DND-41 (cell line): Measurements from ENCODE around the gene ABLIM1.
A peak's percentile ranks its signal among the peaks of the same experiment; 100 is the strongest.

Source experiments
- ATAC-seq: fragments of 200-7000 bp; cut with Tn5 transposase; 3 replicates; pipeline ENCODE4 v1.9.1; 2021; ENCODE audit warnings: low read depth; ENCODE audit not compliant: insufficient read depth
- DNase-seq: peaks from one replicate; pipeline ENCODE4 v3.0.0-alpha.2; 2020
- H2AFZ ChIP-seq: 2 replicates; pipeline ENCODE4 v1.6.0; 2012; ENCODE audit warnings: low read depth, low read length
- H3K27ac ChIP-seq: 2 replicates; pipeline ENCODE4 v1.5.1; 2012; ENCODE audit warnings: low read length, inconsistent platforms
- H3K27me3 ChIP-seq: fragments of 200-600 bp; sonication (generic); 2 replicates; pipeline ENCODE4 v1.6.0; 2012; ENCODE audit warnings: low read length, mild to moderate bottlenecking, inconsistent platforms; ENCODE audit not compliant: insufficient read depth, poor library complexity
- H3K36me3 ChIP-seq: 2 replicates; pipeline ENCODE4 v1.5.1; 2012; ENCODE audit warnings: low read length, inconsistent platforms; ENCODE audit not compliant: insufficient read depth
- H3K4me1 ChIP-seq: 2 replicates; pipeline ENCODE4 v1.5.1; 2012; ENCODE audit warnings: mild to moderate bottlenecking, low read length; ENCODE audit not compliant: insufficient read depth
- H3K4me2 ChIP-seq: 2 replicates; pipeline ENCODE4 v1.6.0; 2012; ENCODE audit warnings: mild to moderate bottlenecking, moderate library complexity, low read length, inconsistent platforms; ENCODE audit not compliant: insufficient read depth
- H3K4me3 ChIP-seq, 2 experiments: fragments of 200-600 bp in 1 of 2; shearing (Covaris generic) in 1 of 2; 2 replicates each; pipeline ENCODE4 v1.5.1; 2012 to 2016; ENCODE audit warnings: inconsistent platforms in 2 of 2, low read length in 2 of 2, mild to moderate bottlenecking in 2 of 2, low read depth in 1 of 2, moderate library complexity in 1 of 2
- H3K79me2 ChIP-seq: 2 replicates; pipeline ENCODE4 v1.6.0; 2012; ENCODE audit warnings: low read length, inconsistent platforms; ENCODE audit not compliant: insufficient read depth
- H3K9ac ChIP-seq: 2 replicates; pipeline ENCODE4 v1.6.0; 2012; ENCODE audit warnings: low read depth, mild to moderate bottlenecking, inconsistent platforms, low read length, moderate library complexity
- H3K9me3 ChIP-seq: 2 replicates; pipeline ENCODE4 v1.5.1; 2012; ENCODE audit warnings: low read length, moderate library complexity, mild to moderate bottlenecking, inconsistent platforms; ENCODE audit not compliant: insufficient read depth, severe bottlenecking
- H4K20me1 ChIP-seq: 2 replicates; pipeline ENCODE4 v1.6.0; 2012; ENCODE audit warnings: low read length; ENCODE audit not compliant: insufficient read depth
- EZH2 ChIP-seq: IDR thresholded peaks from 3 replicates; pipeline ENCODE4 v1.6.1; 2012; ENCODE audit warnings: borderline replicate concordance, low read depth, mild to moderate bottlenecking, moderate library complexity, low read length, inconsistent platforms; ENCODE audit not compliant: severe bottlenecking
- TF ChIP-seq, protein P1 (sequence below): IDR thresholded peaks from 2 replicates; pipeline ENCODE4 v1.5.1; 2012; ENCODE audit warnings: borderline replicate concordance, low read length, moderate library complexity, mild to moderate bottlenecking; ENCODE audit not compliant: poor library complexity, severe bottlenecking; ENCODE audit errors: extremely low read depth

Gene ABLIM1

DNA sequence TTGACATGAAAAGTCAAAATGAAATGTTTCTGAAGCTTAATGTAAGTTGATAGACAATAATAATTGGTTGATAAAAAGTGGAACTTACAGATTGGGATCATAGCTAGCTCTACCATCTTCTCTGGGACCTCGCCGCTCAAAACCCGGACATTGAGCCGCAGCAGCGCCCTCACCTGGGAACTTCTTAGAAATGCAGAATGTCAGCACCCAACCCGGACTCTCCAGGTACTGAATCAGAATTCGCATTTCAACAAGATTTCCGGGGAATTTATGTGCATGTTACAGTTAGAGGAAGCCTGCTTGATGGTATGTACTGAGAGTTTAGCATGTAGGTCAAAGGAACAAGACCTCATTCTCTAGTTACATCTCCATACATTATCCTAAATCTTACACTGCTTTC is 36.7 kb upstream of the ABLIM1 start:
- H3K4me2 ChIP-seq = no peak overlapping the region
- no peaks in the 10 kb centered on the region for H4K20me1 ChIP-seq
- TF ChIP-seq, protein P1, sequence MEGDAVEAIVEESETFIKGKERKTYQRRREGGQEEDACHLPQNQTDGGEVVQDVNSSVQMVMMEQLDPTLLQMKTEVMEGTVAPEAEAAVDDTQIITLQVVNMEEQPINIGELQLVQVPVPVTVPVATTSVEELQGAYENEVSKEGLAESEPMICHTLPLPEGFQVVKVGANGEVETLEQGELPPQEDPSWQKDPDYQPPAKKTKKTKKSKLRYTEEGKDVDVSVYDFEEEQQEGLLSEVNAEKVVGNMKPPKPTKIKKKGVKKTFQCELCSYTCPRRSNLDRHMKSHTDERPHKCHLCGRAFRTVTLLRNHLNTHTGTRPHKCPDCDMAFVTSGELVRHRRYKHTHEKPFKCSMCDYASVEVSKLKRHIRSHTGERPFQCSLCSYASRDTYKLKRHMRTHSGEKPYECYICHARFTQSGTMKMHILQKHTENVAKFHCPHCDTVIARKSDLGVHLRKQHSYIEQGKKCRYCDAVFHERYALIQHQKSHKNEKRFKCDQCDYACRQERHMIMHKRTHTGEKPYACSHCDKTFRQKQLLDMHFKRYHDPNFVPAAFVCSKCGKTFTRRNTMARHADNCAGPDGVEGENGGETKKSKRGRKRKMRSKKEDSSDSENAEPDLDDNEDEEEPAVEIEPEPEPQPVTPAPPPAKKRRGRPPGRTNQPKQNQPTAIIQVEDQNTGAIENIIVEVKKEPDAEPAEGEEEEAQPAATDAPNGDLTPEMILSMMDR = peak; percentile 48
- TF ChIP-seq EZH2 = no peak
- H2AFZ ChIP-seq = no peak overlapping the region
- H3K4me1 ChIP-seq = no peaks in the 10 kb centered on the region
- H3K27me3 ChIP-seq = peaks cover 3% of the 10 kb centered on the region
- DNase-seq = no peak
- no peaks in the 10 kb centered on the region for H3K9me3 ChIP-seq
- H3K36me3 ChIP-seq = no peaks in the 10 kb centered on the region
- H3K9ac ChIP-seq = no peak overlapping the region
- no peak for ATAC-seq
- no peak overlapping the region for H3K4me3 ChIP-seq
- no peaks in the 10 kb centered on the region for H3K79me2 ChIP-seq
- H3K27ac ChIP-seq = no peak overlapping the region

DNA sequence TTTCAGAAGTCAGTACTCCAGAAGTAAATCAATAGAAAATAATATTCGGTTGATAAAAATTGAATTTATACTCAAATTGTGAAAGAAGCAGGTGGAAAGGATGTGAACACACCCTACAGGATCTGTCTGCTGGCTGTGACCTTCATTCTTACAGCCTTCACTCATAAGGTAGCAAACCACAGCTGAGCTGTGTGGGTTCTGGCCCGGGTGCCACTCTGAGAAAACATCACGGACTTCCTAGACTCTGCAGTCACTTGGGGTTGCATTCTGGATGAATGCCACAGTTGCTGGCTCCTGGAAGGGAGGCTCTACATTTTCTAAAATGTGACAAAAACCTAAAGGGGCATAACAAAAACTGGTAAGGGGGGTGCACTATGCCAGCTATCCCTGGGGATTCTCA is 36.0 kb upstream of the ABLIM1 start:
- DNase-seq (no peak), ATAC-seq (peak; percentile 48; the same call in 1 of the 3 replicates)
- H3K9ac ChIP-seq = no peak overlapping the region
- no peak overlapping the region for H3K4me2 ChIP-seq
- no peaks in the 10 kb centered on the region for H3K36me3 ChIP-seq
- H3K27me3 ChIP-seq = peaks cover 3% of the 10 kb centered on the region
- no peaks in the 10 kb centered on the region for H3K79me2 ChIP-seq
- H3K4me1 ChIP-seq = no peaks in the 10 kb centered on the region
- no peaks in the 10 kb centered on the region for H4K20me1 ChIP-seq
- TF ChIP-seq EZH2 = no peak
- TF ChIP-seq, protein P1 = no peak
- H2AFZ ChIP-seq = no peak overlapping the region
- H3K9me3 ChIP-seq = no peaks in the 10 kb centered on the region
- no peak overlapping the region for H3K27ac ChIP-seq
- no peak overlapping the region for H3K4me3 ChIP-seq

DNA sequence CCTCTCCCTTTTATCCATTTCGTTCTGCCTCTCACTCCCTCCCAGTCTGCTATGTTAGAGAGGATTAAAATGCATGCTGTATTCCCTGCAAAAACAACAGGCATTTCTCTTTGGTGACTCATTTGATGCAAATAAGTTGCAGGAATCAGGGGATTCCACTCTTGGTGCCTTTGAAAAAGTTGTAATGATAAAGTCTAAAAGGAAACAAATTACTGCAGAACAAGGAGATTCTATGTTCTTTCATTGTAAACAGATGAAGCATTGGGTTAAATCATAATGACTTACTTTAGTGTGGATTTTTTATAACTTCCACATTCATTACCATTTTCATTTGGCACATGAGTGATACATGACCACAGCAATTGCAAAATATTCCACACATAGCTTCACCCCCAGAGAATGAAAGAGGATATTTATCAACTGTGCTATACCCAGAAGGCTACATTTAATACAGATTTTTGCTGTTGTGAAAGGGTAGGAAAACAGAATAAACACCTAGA is 33.4 kb upstream of the ABLIM1 start:
- ATAC-seq = no peak

More for the DNA sequence above, 33.4 kb upstream of the ABLIM1 start:
- no peak overlapping the region for H2AFZ ChIP-seq
- H3K27ac ChIP-seq = no peak overlapping the region
- H4K20me1 ChIP-seq = no peaks in the 10 kb centered on the region
- TF ChIP-seq, protein P1 = no peak
- TF ChIP-seq EZH2 = no peak
- peaks cover 3% of the 10 kb centered on the region for H3K27me3 ChIP-seq
- DNase-seq = no peak
- H3K9me3 ChIP-seq = no peaks in the 10 kb centered on the region
- no peak overlapping the region for H3K4me2 ChIP-seq
- H3K4me3 ChIP-seq = no peak overlapping the region
- no peaks in the 10 kb centered on the region for H3K36me3 ChIP-seq
- no peaks in the 10 kb centered on the region for H3K79me2 ChIP-seq
- no peak overlapping the region for H3K9ac ChIP-seq
- H3K4me1 ChIP-seq = no peaks in the 10 kb centered on the region
